Adipocyte (in vitro differentiated cells): ENCODE results near the gene PTAFR.
"Not testable (repeated sequence)": the region's sequence is repeated elsewhere in the genome, so short reads cannot be mapped to it uniquely, and the experiment has no call there.

Experiments used
- DNase-seq: peaks from one replicate; pipeline ENCODE4 v3.0.0-alpha.2; 2015; ENCODE audit warnings: low read depth
- H3K27me3 ChIP-seq: replicated peaks from 2 replicates; pipeline ENCODE4 v1.7.0; 2013; ENCODE audit warnings: mild to moderate bottlenecking, low read length, moderate library complexity; ENCODE audit not compliant: control insufficient read depth, insufficient read depth
- H3K36me3 ChIP-seq: 2 replicates; pipeline ENCODE4 v1.7.0; 2013; ENCODE audit warnings: low read length, mild to moderate bottlenecking, moderate library complexity; ENCODE audit not compliant: control insufficient read depth, insufficient read depth, severe bottlenecking
- H3K4me1 ChIP-seq: 2 replicates; pipeline ENCODE4 v1.7.0; 2013; ENCODE audit warnings: mild to moderate bottlenecking, low read length, moderate library complexity; ENCODE audit not compliant: control insufficient read depth, insufficient read depth
- H3K4me3 ChIP-seq: 2 replicates; pipeline ENCODE4 v1.7.0; 2013; ENCODE audit warnings: mild to moderate bottlenecking, low read length, moderate library complexity
- H3K9ac ChIP-seq: 2 replicates; pipeline ENCODE4 v1.7.0; 2013; ENCODE audit warnings: mild to moderate bottlenecking, low read length, moderate library complexity
- H3K9me3 ChIP-seq: 2 replicates; pipeline ENCODE4 v1.7.0; 2013; ENCODE audit warnings: mild to moderate bottlenecking, low read length, moderate library complexity; ENCODE audit not compliant: control insufficient read depth

The PTAFR gene

GRCh38 chr1:28154078-28154594 lies 22.4 kb downstream of the PTAFR start:
- Histone ChIP-seq H3K36me3 (no peaks in the 10 kb centered on the region), H3K27me3 (no peaks in the 10 kb centered on the region), H3K4me3 (no peak overlapping the region), H3K9ac (no peak overlapping the region), H3K9me3 (no peaks in the 10 kb centered on the region), H3K4me1 (peaks cover 4% of the 10 kb centered on the region)
- no peak for DNase-seq

DNA sequence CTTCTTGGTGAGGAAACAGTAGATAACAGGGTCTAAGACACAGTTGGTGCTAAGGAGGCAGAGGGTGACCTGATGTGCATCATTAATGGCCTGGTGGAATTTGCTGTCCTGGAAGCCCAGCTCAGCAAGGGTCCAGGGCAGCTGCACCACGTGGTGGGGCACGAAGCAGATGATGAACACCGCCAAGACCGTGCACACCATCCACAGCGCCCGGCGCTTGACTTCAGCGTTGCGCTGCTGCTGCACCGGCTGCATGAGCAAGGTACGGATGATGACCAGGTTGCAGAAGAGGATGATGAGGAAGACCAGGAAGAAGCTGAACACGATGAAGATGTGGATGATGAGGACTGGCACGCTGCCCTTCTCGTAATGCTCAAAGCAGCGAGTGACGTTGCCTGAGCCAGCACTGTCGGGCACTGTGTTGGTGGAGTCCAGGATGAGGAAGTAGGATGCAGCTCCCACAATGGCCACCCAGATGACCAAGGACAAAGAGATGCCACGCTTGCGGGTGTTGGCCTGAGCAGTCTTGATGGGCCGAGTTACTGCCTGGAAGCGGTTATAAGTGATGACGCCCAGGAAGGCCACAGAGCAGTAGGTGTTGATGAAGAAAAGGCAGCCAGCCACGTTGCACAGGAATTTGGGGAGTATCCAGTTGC lies 26.2 kb downstream of the PTAFR start:
- no peak for DNase-seq
- Histone ChIP-seq H3K27me3 (no peaks in the 10 kb centered on the region), H3K36me3 (no peaks in the 10 kb centered on the region), H3K9me3 (no peaks in the 10 kb centered on the region), H3K9ac (no peak overlapping the region), H3K4me3 (no peak overlapping the region), H3K4me1 (peaks cover 4% of the 10 kb centered on the region)

DNA sequence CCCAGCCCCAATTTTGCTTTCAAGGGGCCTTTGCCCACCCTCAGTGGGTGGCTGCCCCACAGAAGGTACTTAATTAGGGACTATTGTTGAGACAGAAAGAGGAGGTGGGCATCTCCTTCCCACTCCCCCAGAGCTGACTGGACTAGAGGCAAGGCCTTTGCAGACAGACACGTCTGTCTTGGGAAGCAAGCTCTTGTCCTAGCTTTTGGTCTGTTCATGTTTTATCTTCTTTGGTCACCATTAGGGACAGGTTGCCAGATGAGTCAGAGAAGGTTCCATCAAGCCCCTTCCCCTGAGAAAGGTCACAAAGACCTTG lies 27.7 kb downstream of the PTAFR start:
- Histone ChIP-seq H3K4me3 (no peak overlapping the region), H3K9me3 (no peaks in the 10 kb centered on the region), H3K4me1 (peaks cover 4% of the 10 kb centered on the region), H3K27me3 (no peaks in the 10 kb centered on the region), H3K36me3 (no peaks in the 10 kb centered on the region), H3K9ac (no peak overlapping the region)
- no peak for DNase-seq

GRCh38 chr1:28147264-28148094 lies 29.0 kb downstream of the PTAFR start:
- Histone ChIP-seq H3K4me3 (no peak overlapping the region), H3K27me3 (no peaks in the 10 kb centered on the region), H3K4me1 (no peaks in the 10 kb centered on the region), H3K9ac (no peak overlapping the region), H3K9me3 (no peaks in the 10 kb centered on the region), H3K36me3 (no peaks in the 10 kb centered on the region)
- no peak for DNase-seq

- DNase-seq, result no peak
- H3K27me3 ChIP-seq, result no peaks in the 10 kb centered on the region
- no peaks in the 10 kb centered on the region for H3K4me1 ChIP-seq
- H3K4me3 ChIP-seq, result no peak overlapping the region
- H3K9ac ChIP-seq, result no peak overlapping the region
- H3K36me3 ChIP-seq, result no peaks in the 10 kb centered on the region
- H3K9me3 ChIP-seq, result no peaks in the 10 kb centered on the region
Observed at GRCh38 chr1:28145728-28146127, 30.8 kb downstream of the PTAFR start.

DNA sequence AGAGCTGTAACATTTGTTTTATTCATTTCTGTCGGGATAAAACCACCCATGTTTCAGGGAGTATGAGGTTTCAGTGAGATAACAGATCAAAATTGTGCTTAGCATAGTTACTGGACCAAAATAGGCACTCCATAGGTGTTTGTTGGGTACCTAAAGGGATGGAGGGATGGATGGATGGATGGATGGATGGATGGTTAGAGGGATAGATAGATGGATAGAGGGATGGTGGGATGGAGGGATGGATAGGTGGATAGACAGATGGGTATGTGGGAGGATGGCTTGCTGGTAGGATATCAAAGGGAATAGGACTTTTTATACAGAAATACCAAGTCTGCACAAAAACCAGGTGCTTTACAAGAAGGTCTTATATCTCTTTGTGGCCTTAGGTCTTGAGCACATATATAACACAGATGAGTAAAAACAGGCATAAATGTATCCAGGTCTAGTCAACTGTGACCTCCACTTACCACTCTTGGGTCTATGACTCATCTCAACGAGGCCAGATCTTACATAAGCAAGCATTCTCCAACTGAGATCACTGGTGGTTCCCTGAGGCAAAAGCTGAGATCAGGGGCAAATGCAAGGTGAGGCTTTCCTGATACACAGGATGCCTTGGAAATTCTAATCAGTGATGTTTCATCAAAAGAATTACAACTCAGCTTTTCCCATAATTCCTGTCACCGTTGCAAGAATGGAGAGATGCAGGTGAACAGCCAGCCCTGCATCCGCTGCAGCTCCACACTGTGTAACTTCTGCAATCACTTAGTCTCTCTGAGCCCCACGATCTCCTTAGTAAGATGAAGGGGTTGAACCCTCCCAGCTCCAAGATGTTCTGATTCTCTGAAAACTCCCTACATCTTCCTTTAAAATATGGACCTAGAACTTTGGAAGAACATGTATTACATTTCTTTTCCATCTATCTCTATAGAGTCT lies 32.0 kb downstream of the PTAFR start:
- Histone ChIP-seq H3K9me3 (no peaks in the 10 kb centered on the region), H3K4me1 (peaks cover 1% of the 10 kb centered on the region), H3K9ac (no peak overlapping the region), H3K27me3 (no peaks in the 10 kb centered on the region), H3K4me3 (no peak overlapping the region), H3K36me3 (no peaks in the 10 kb centered on the region)
- DNase-seq, result peak; percentile 21

GRCh38 chr1:28143496-28144202 lies 32.8 kb downstream of the PTAFR start:
- no peaks in the 10 kb centered on the region for H3K36me3 ChIP-seq
- DNase-seq, result no peak
- H3K4me1 ChIP-seq, result peaks cover 8% of the 10 kb centered on the region
- H3K4me3 ChIP-seq, result no peak overlapping the region
- no peak overlapping the region for H3K9ac ChIP-seq
- H3K27me3 ChIP-seq, result no peaks in the 10 kb centered on the region
- H3K9me3 ChIP-seq, result no peaks in the 10 kb centered on the region

DNA sequence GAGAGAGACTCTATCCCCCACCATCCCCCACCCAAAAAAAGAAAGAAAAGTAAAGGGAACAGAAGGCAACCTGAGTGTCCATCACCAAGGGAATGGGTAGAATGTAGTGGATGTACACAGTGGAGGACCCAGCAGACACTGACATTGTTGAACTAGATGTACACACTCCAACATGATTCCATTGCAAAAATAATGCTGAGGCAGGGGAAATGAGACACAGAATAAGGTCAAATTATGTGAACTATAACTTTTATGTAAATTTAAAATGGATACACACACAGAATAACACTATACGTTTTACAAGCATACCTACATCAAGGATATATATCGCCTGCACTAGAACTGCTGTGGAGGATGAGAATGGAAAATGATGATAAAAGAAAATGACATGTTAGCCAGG lies 34.8 kb downstream of the PTAFR start:
- Histone ChIP-seq H3K27me3 (no peaks in the 10 kb centered on the region), H3K4me3 (no peak overlapping the region), H3K36me3 (no peaks in the 10 kb centered on the region), H3K4me1 (peaks cover 8% of the 10 kb centered on the region), H3K9ac (no peak overlapping the region), H3K9me3 (no peaks in the 10 kb centered on the region)
- DNase-seq, result no peak

DNA sequence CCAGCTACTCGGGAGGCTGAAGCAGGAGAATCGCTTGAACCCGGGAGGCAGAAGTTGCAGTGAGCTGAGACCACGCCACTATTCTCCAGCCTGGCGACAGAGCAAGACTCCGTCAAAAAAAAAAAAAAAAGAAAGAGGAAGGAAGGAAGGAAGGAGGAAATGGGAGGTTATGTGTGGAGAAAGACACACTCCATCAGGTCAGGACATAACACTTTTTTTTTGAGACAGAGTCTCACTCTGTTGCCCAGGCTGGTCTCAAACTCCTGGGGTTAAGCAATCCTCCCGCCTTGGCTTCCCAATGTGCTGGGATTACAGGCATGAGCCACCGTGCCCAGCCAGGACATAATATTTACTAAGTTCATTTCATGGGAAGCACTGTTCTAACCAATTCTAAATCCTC lies 36.6 kb downstream of the PTAFR start:
- not testable (repeated sequence) for DNase-seq, H3K36me3 ChIP-seq, H3K27me3 ChIP-seq, H3K9me3 ChIP-seq, H3K9ac ChIP-seq, H3K4me3 ChIP-seq
- H3K4me1 ChIP-seq, result peaks cover 13% of the 10 kb centered on the region

- H3K36me3 ChIP-seq, result no peaks in the 10 kb centered on the region
- H3K9me3 ChIP-seq, result no peaks in the 10 kb centered on the region
- no peak overlapping the region for H3K9ac ChIP-seq
- no peak overlapping the region for H3K4me3 ChIP-seq
- DNase-seq, result peak; percentile 63
- H3K4me1 ChIP-seq, result peaks cover 13% of the 10 kb centered on the region
- H3K27me3 ChIP-seq, result no peaks in the 10 kb centered on the region
Observed at GRCh38 chr1:28139025-28139712, 37.3 kb downstream of the PTAFR start.
